ENCODE measurements around the gene FTO. TPM values are rescaled to one million over a fixed set of nuclear protein-coding genes. Genes with fewer than 3 reads are reported as not detected.

The FTO gene
- total RNA-seq, 1 donor from 2014 or later = 98.6 TPM

- DNase-seq (peak; percentile 58), ATAC-seq (peak; percentile 81 to 86)
- Histone ChIP-seq H3K27me3 (ENCODE audit: low read depth) (no peaks in the 10 kb centered on the region), H3K9me3 (no peaks in the 10 kb centered on the region), H3K36me3 (no peaks in the 10 kb centered on the region), H3K4me1 (peaks cover 13% of the 10 kb centered on the region), H3K4me3 (no peak overlapping the region), H3K27ac (no peak overlapping the region)
- no peak for TF ChIP-seq CTCF (IDR thresholded peaks at IDR 0.05)
- intact Hi-C loops (cut with DNase I) = no loop called here
Measured at GRCh38 chr16:53991754-53992378, 287.9 kb downstream of the FTO start.

DNA sequence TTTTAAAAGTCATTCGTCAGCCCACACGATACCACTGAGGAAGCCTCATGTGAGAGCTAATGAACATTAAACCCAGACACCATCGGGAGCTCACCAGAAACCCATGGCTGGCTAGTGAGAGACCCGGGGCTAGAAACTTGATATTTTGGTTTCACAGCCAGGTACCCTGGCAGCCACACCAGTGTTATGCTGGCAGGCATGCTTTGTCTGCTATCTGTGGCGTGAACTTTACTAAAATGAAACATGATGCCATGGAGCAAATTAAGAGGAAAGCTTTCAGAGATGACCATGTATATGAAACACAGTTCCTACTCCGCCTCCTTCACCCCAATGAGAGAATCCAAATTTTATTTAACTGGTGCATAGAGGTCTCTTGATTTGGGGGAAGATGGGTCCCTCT, 291.4 kb downstream of the FTO start:
- Histone ChIP-seq H3K27me3 (ENCODE audit: low read depth) (no peaks in the 10 kb centered on the region), H3K36me3 (no peaks in the 10 kb centered on the region), H3K4me3 (no peak overlapping the region), H3K9me3 (no peaks in the 10 kb centered on the region), H3K4me1 (peaks cover 13% of the 10 kb centered on the region), H3K27ac (no peak overlapping the region)
- no peak for ATAC-seq
- DNase-seq = no peak
- no peak for TF ChIP-seq CTCF (IDR thresholded peaks at IDR 0.05)
- intact Hi-C loops (cut with DNase I) = no loop called here

GRCh38 chr16:53996961-53997360, 293.0 kb downstream of the FTO start:
- no peak overlapping the region for H3K27ac ChIP-seq
- H3K36me3 ChIP-seq = no peaks in the 10 kb centered on the region
- no peaks in the 10 kb centered on the region for H3K27me3 ChIP-seq (ENCODE audit: low read depth)
- DNase-seq (no peak), ATAC-seq (no peak)
- H3K9me3 ChIP-seq = no peaks in the 10 kb centered on the region
- H3K4me1 ChIP-seq = peaks cover 4% of the 10 kb centered on the region
- H3K4me3 ChIP-seq = no peak overlapping the region
- intact Hi-C loops (cut with DNase I) = no loop called here
- TF ChIP-seq CTCF (IDR thresholded peaks at IDR 0.05) = no peak

- Histone ChIP-seq H3K27me3 (ENCODE audit: low read depth) (no peaks in the 10 kb centered on the region), H3K36me3 (no peaks in the 10 kb centered on the region), H3K4me3 (no peak overlapping the region), H3K9me3 (no peaks in the 10 kb centered on the region), H3K27ac (no peak overlapping the region), H3K4me1 (no peaks in the 10 kb centered on the region)
- intact Hi-C loops (cut with DNase I) = no loop called here
- DNase-seq (no peak), ATAC-seq (no peak)
- TF ChIP-seq CTCF (IDR thresholded peaks at IDR 0.05) = no peak
Measured at GRCh38 chr16:53998024-53998810, 294.3 kb downstream of the FTO start.

DNA sequence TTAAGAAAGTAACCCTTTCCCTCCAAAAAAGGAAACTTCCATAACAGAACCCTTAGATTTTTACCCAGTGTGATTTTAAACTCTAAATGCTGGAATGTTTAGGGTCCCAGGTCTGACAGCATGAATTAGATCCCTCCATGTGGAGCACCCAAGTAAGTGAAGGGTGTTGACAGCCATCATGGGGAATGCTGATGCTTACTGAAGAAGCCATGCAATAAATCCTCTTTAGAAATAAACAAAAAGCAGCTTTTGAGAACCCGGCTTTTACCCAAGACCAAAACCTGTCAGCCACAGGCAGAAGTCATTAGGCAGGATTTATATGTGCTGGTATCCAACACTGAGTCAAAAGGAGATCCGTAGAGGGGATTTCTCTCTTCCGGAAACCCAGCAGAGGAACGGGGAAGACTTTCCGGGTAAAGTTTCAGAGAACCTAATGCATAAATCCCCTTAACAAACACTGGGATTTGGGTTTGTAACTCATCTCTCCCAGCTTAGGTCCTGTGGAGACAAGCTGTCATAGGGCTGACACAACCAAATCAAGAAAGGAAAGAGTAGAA, 295.1 kb downstream of the FTO start:
- ATAC-seq (no peak), DNase-seq (no peak)
- H3K36me3 ChIP-seq = no peaks in the 10 kb centered on the region
- H3K4me1 ChIP-seq = no peaks in the 10 kb centered on the region
- no peak overlapping the region for H3K27ac ChIP-seq
- intact Hi-C loops (cut with DNase I) = no loop called here
- TF ChIP-seq CTCF (IDR thresholded peaks at IDR 0.05) = no peak
- H3K4me3 ChIP-seq = no peak overlapping the region
- H3K9me3 ChIP-seq = no peaks in the 10 kb centered on the region
- no peaks in the 10 kb centered on the region for H3K27me3 ChIP-seq (ENCODE audit: low read depth)

All from lower lobe of right lung (tissue), 2 donors.